ENCODE measurements around the gene VAV2. TPM values are rescaled to one million over a fixed set of nuclear protein-coding genes. Genes with fewer than 3 reads are reported as not detected.

Gene VAV2
- polyA plus RNA-seq, 4 donors, result 26.7 to 45.7 (median 36.2) TPM

DNA sequence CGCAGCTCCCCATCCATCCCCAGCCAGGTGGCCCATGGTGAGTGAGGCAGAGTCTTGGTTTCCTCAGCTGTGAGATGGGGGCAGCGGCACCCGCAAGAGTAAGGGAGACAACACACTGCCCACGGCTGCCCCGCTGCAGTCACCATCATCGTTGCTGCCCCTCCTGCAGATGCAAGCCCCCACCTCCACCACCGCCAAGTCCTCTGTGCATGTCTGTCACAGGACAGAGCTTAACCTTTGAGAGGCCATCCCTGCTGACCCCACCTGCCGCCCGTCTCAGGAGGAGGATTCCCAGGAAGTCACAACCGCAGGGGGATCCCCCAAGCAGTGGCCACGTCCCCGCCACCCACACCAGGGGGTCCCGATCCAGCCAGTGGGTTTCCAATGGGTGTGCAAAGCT is 113.7 kb downstream of the VAV2 start:
- FAIRE-seq (no peak), DNase-seq (no peak)
- no peaks in the 10 kb centered on the region for H3K27me3 ChIP-seq (ENCODE audit: control insufficient read depth in 3 of 3, insufficient read depth in 3 of 3, low read length in 3 of 3)
- 90 to 96% (median 90%) methylated on average over 13 of the region's 13 CpGs for WGBS, 3 donors
- no peak overlapping the region for H3K27ac ChIP-seq (ENCODE audit: low read depth in 1 of 3, low read length in 2 of 3)
- H3K4me3 ChIP-seq (ENCODE audit: low read depth in 1 of 3, low read length in 3 of 3), result no peak overlapping the region
- peaks cover 0 to 49% (median 2%) of the 10 kb centered on the region in 3 donors for H3K4me1 ChIP-seq (ENCODE audit: control insufficient read depth in 3 of 3, insufficient read depth in 2 of 3, low read depth in 1 of 3, low read length in 2 of 3)
- H3K36me3 ChIP-seq (ENCODE audit: control insufficient read depth in 3 of 3, insufficient read depth in 2 of 3, low read depth in 1 of 3, low read length in 3 of 3), result peaks cover 0 to 84% (median 0%) of the 10 kb centered on the region in 3 donors
- H3K9me3 ChIP-seq (ENCODE audit: control insufficient read depth in 2 of 2, insufficient read depth in 1 of 2, low read depth in 1 of 2, low read length in 1 of 2), result no peaks in the 10 kb centered on the region

DNA sequence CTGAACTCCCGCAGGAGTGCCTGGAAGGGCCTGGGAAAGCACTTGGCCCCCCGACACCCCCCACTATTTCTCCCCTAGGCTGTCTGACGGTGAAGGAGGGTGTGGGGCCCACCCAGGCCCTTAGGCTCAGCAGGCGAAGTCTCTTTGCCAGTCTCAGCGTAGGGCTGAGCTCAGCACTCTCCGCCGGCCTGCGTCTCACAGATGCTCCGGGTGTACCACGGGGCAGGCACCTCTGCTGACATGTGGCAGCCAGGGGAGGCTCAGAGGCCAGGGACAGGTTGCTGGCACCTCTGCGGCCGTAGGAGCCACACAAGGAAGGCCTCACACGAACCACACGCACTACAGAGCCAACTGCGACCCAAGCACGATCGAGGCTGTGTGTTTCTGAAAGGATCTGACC is 114.2 kb downstream of the VAV2 start:
- peak overlapping the region in 1 of 3 donors; percentile 30 for H3K27ac ChIP-seq (ENCODE audit: low read depth in 1 of 3, low read length in 2 of 3)
- H3K4me1 ChIP-seq (ENCODE audit: control insufficient read depth in 3 of 3, insufficient read depth in 2 of 3, low read depth in 1 of 3, low read length in 2 of 3), result peaks cover 0 to 50% (median 2%) of the 10 kb centered on the region in 3 donors
- no peak overlapping the region for H3K4me3 ChIP-seq (ENCODE audit: low read depth in 1 of 3, low read length in 3 of 3)
- WGBS, 3 donors, result 88 to 93% (median 90%) methylated on average over 17 of the region's 17 CpGs
- H3K36me3 ChIP-seq (ENCODE audit: control insufficient read depth in 3 of 3, insufficient read depth in 2 of 3, low read depth in 1 of 3, low read length in 3 of 3), result peaks cover 0 to 83% (median 0%) of the 10 kb centered on the region in 3 donors
- DNase-seq (no peak), FAIRE-seq (no peak)
- no peaks in the 10 kb centered on the region for H3K9me3 ChIP-seq (ENCODE audit: control insufficient read depth in 2 of 2, insufficient read depth in 1 of 2, low read depth in 1 of 2, low read length in 1 of 2)
- H3K27me3 ChIP-seq (ENCODE audit: control insufficient read depth in 3 of 3, insufficient read depth in 3 of 3, low read length in 3 of 3), result no peaks in the 10 kb centered on the region

DNA sequence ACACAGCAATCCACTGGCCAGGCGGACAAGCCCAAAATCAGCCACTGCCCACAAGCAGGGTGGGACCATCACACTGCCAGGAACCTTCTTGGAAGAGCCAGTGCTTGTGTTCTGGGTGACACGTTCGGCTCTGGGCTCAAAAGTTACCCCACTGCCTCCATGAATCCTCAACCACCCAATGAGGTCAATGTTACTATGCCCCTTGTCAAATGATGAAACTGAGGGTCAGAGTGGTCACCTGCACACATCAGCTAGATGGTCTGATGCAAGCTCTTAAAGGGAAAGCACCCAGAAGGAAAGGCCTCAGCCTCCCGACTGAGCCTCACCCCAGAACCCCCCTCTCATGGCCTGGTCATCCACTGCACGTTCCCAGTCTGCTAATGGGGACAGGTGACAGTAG is 114.8 kb downstream of the VAV2 start:
- H3K36me3 ChIP-seq (ENCODE audit: control insufficient read depth in 3 of 3, insufficient read depth in 2 of 3, low read depth in 1 of 3, low read length in 3 of 3), result peaks cover 0 to 80% (median 0%) of the 10 kb centered on the region in 3 donors
- DNase-seq (no peak), FAIRE-seq (no peak)
- peaks cover 0 to 46% (median 2%) of the 10 kb centered on the region in 3 donors for H3K4me1 ChIP-seq (ENCODE audit: control insufficient read depth in 3 of 3, insufficient read depth in 2 of 3, low read depth in 1 of 3, low read length in 2 of 3)
- H3K27me3 ChIP-seq (ENCODE audit: control insufficient read depth in 3 of 3, insufficient read depth in 3 of 3, low read length in 3 of 3), result no peaks in the 10 kb centered on the region
- H3K27ac ChIP-seq (ENCODE audit: low read depth in 1 of 3, low read length in 2 of 3), result peak overlapping the region in 1 of 3 donors; percentile 30
- WGBS, 3 donors, result 83 to 92% (median 88%) methylated on average over 5 of the region's 5 CpGs
- no peaks in the 10 kb centered on the region for H3K9me3 ChIP-seq (ENCODE audit: control insufficient read depth in 2 of 2, insufficient read depth in 1 of 2, low read depth in 1 of 2, low read length in 1 of 2)
- no peak overlapping the region for H3K4me3 ChIP-seq (ENCODE audit: low read depth in 1 of 3, low read length in 3 of 3)

DNA sequence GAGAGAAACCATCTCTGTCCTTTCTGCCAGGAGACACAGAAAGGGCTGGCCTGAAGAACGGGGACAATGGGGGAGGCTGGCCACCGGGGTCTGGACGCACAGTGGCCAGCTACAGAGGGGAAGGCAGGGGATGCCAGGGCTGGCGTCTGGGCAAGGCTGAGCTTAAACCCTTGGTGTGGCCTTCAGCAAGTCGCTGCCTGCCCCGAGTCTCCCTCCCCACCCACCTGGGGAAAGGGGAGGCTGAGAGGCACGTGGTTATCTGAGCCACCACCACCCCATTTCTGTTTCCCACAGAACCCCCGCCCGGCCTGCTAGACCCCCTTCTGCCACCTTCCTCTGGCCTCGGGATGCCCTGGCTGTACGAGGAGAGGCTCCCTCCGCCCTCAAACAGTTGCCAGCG is 115.3 kb downstream of the VAV2 start:
- FAIRE-seq (no peak), DNase-seq (no peak)
- Histone ChIP-seq H3K4me3 (ENCODE audit: low read depth in 1 of 3, low read length in 3 of 3) (no peak overlapping the region), H3K9me3 (ENCODE audit: control insufficient read depth in 2 of 2, insufficient read depth in 1 of 2, low read depth in 1 of 2, low read length in 1 of 2) (no peaks in the 10 kb centered on the region), H3K27ac (ENCODE audit: low read depth in 1 of 3, low read length in 2 of 3) (no peak overlapping the region), H3K27me3 (ENCODE audit: control insufficient read depth in 3 of 3, insufficient read depth in 3 of 3, low read length in 3 of 3) (no peaks in the 10 kb centered on the region), H3K36me3 (ENCODE audit: control insufficient read depth in 3 of 3, insufficient read depth in 2 of 3, low read depth in 1 of 3, low read length in 3 of 3) (peaks cover 0 to 81% (median 0%) of the 10 kb centered on the region in 3 donors), H3K4me1 (ENCODE audit: control insufficient read depth in 3 of 3, insufficient read depth in 2 of 3, low read depth in 1 of 3, low read length in 2 of 3) (peaks cover 0 to 46% (median 2%) of the 10 kb centered on the region in 3 donors)
- 88 to 91% (median 89%) methylated on average over 11 to 13 of the region's 13 CpGs for WGBS, 3 donors

DNA sequence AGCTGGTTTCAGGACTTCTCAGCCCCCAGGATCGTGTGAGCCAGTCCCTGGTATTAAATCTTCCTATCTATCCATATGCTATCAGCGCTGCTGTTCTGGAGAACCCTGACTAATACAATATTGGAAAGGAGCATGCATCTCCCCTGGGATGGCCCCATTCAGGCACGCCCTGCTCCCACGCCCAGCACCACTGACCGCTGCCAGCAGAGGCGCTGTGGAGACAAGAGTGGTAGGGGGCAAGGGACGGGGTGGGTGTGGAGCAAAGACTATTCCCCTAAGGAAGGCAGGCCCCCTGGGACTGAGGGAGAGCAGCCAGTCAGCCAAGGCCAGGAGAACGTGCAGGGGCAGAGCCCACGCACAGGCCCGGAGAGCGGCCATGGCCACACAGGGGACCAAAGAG is 116.0 kb downstream of the VAV2 start:
- Histone ChIP-seq H3K36me3 (ENCODE audit: control insufficient read depth in 3 of 3, insufficient read depth in 2 of 3, low read depth in 1 of 3, low read length in 3 of 3) (peaks cover 0 to 80% (median 0%) of the 10 kb centered on the region in 3 donors), H3K27me3 (ENCODE audit: control insufficient read depth in 3 of 3, insufficient read depth in 3 of 3, low read length in 3 of 3) (no peaks in the 10 kb centered on the region), H3K4me1 (ENCODE audit: control insufficient read depth in 3 of 3, insufficient read depth in 2 of 3, low read depth in 1 of 3, low read length in 2 of 3) (peaks cover 0 to 46% (median 2%) of the 10 kb centered on the region in 3 donors), H3K4me3 (ENCODE audit: low read depth in 1 of 3, low read length in 3 of 3) (no peak overlapping the region), H3K9me3 (ENCODE audit: control insufficient read depth in 2 of 2, insufficient read depth in 1 of 2, low read depth in 1 of 2, low read length in 1 of 2) (no peaks in the 10 kb centered on the region), H3K27ac (ENCODE audit: low read depth in 1 of 3, low read length in 2 of 3) (no peak overlapping the region)
- DNase-seq (no peak), FAIRE-seq (no peak)
- 87 to 94% (median 92%) methylated on average over 11 of the region's 11 CpGs for WGBS, 3 donors

DNA sequence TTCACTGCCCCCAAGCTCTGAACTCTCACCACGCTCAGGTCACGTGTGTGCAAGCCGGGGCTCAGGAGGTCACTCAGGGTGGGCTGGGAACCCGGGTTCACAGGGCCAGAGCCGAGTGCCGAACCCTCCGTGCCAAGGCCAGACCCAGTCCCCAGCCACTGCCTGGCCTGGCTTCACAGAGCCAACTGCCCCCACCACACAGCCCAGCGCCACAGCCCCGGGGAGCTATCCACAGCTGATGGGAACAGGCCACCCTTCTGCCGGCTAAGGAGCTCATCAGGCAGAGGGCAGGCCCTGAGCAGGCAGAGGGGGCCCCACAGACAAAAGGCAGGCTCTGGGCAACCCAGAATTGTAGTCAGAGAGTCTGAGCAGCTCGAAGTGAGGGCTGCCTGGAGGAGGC is 117.0 kb downstream of the VAV2 start:
- DNase-seq (no peak), FAIRE-seq (no peak)
- H3K27me3 ChIP-seq (ENCODE audit: control insufficient read depth in 3 of 3, insufficient read depth in 3 of 3, low read length in 3 of 3), result no peaks in the 10 kb centered on the region
- H3K4me3 ChIP-seq (ENCODE audit: low read depth in 1 of 3, low read length in 3 of 3), result no peak overlapping the region
- H3K36me3 ChIP-seq (ENCODE audit: control insufficient read depth in 3 of 3, insufficient read depth in 2 of 3, low read depth in 1 of 3, low read length in 3 of 3), result peaks cover 0 to 71% (median 0%) of the 10 kb centered on the region in 3 donors
- no peaks in the 10 kb centered on the region for H3K9me3 ChIP-seq (ENCODE audit: control insufficient read depth in 2 of 2, insufficient read depth in 1 of 2, low read depth in 1 of 2, low read length in 1 of 2)
- 85 to 93% (median 92%) methylated on average over 10 to 11 of the region's 11 CpGs for WGBS, 3 donors
- H3K27ac ChIP-seq (ENCODE audit: low read depth in 1 of 3, low read length in 2 of 3), result no peak overlapping the region
- peaks cover 0 to 48% (median 3%) of the 10 kb centered on the region in 3 donors for H3K4me1 ChIP-seq (ENCODE audit: control insufficient read depth in 3 of 3, insufficient read depth in 2 of 3, low read depth in 1 of 3, low read length in 2 of 3)

DNA sequence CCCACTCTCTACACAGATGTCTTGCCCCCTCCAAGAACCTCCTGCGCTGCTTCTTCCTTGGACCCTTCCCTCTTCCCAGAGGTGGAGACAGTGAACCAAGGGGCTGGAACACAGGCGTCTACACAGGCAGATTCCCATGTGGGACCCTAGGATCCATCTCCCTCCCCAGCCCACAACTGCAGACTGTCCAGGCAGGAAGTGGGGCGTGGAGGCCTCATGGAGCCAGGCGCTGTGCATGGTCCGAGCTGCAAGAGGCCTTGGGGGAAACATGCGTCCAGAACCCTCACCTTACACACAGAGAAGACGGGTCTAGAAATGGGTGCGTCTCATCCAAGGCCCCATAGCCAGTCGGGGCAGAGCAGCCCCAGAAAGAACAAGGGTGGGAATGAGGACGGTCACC is 117.5 kb downstream of the VAV2 start:
- Histone ChIP-seq H3K9me3 (ENCODE audit: control insufficient read depth in 2 of 2, insufficient read depth in 1 of 2, low read depth in 1 of 2, low read length in 1 of 2) (no peaks in the 10 kb centered on the region), H3K36me3 (ENCODE audit: control insufficient read depth in 3 of 3, insufficient read depth in 2 of 3, low read depth in 1 of 3, low read length in 3 of 3) (peaks cover 0 to 66% (median 0%) of the 10 kb centered on the region in 3 donors), H3K4me1 (ENCODE audit: control insufficient read depth in 3 of 3, insufficient read depth in 2 of 3, low read depth in 1 of 3, low read length in 2 of 3) (peaks cover 0 to 51% (median 5%) of the 10 kb centered on the region in 3 donors), H3K27me3 (ENCODE audit: control insufficient read depth in 3 of 3, insufficient read depth in 3 of 3, low read length in 3 of 3) (no peaks in the 10 kb centered on the region), H3K27ac (ENCODE audit: low read depth in 1 of 3, low read length in 2 of 3) (peak overlapping the region in 1 of 3 donors; percentile 29), H3K4me3 (ENCODE audit: low read depth in 1 of 3, low read length in 3 of 3) (no peak overlapping the region)
- 90 to 91% (median 91%) methylated on average over 10 of the region's 10 CpGs for WGBS, 3 donors
- DNase-seq, result no peak
- no peak for FAIRE-seq

DNA sequence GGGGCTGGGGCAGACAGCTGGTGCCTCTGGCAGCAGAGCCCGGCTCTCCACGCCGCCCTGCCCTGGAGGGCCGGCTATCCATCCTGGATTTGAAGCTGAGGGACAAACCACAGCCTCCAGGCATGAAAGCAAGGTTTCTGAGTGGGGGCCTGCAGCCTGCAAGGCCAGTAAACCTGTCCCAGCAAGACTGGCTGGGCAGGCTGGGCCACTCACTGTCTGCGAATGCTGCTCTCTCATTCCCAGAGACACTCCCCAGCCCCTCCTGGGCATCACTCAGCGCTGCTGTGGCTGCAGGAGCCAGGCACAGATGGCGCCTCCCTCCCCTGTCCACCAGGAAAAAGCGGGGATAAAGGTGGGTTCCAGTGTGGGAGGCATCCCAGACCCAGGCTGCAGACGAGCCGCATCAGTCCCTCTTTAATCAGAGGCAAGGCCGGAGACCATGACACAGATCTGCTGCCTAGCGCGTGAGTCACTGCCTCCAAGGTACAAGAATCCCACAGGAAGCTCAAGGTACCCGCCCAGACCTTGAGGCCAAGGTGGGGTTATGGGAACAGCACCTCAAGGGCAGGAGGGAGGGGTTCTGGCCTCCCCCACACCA is 118.0 kb downstream of the VAV2 start:
- no peak overlapping the region for H3K4me3 ChIP-seq (ENCODE audit: low read depth in 1 of 3, low read length in 3 of 3)
- no peaks in the 10 kb centered on the region for H3K27me3 ChIP-seq (ENCODE audit: control insufficient read depth in 3 of 3, insufficient read depth in 3 of 3, low read length in 3 of 3)
- peak overlapping the region in 1 of 3 donors; percentile 52 for H3K27ac ChIP-seq (ENCODE audit: low read depth in 1 of 3, low read length in 2 of 3)
- FAIRE-seq, result no peak
- no peaks in the 10 kb centered on the region for H3K9me3 ChIP-seq (ENCODE audit: control insufficient read depth in 2 of 2, insufficient read depth in 1 of 2, low read depth in 1 of 2, low read length in 1 of 2)
- 83 to 88% (median 87%) methylated on average over 14 of the region's 14 CpGs for WGBS, 3 donors
- peak; percentile 51 to 79 for DNase-seq
- H3K4me1 ChIP-seq (ENCODE audit: control insufficient read depth in 3 of 3, insufficient read depth in 2 of 3, low read depth in 1 of 3, low read length in 2 of 3), result peaks cover 0 to 51% (median 5%) of the 10 kb centered on the region in 3 donors
- peaks cover 0 to 62% (median 0%) of the 10 kb centered on the region in 3 donors for H3K36me3 ChIP-seq (ENCODE audit: control insufficient read depth in 3 of 3, insufficient read depth in 2 of 3, low read depth in 1 of 3, low read length in 3 of 3)

Measured in small intestine (tissue), 7 donors.